Adrenal gland (tissue), 5 donors: Measurements from ENCODE around the gene IQCE.
A peak's percentile ranks its signal among the peaks of the same experiment; 100 is the strongest.

Experiments used
- POLR2A ChIP-seq, 2 donors: fragments of 450-650 bp; IDR thresholded peaks; one replicate each; pipeline ENCODE4 v1.6.1; 2017; ENCODE audit warnings: antibody characterized with exemption in 2 of 2, mild to moderate bottlenecking in 2 of 2, moderate library complexity in 1 of 2
- TF ChIP-seq, protein P1 (sequence below), 6 experiments: fragments of 450-650 bp in 4 of 6; fragments of 200-600 bp in 2 of 6; sonication (generic) in 1 of 6; IDR thresholded peaks; 1 replicate in 5 of 6; 2 replicates in 1 of 6; pipeline versions ENCODE4 v1.5.1 to v1.8.0; 2016 to 2021; ENCODE audit warnings: antibody characterized with exemption in 6 of 6, mild to moderate bottlenecking in 2 of 6, moderate library complexity in 1 of 6
- donor health status: DM: no; HTN: no; CAD: no.

DNA sequence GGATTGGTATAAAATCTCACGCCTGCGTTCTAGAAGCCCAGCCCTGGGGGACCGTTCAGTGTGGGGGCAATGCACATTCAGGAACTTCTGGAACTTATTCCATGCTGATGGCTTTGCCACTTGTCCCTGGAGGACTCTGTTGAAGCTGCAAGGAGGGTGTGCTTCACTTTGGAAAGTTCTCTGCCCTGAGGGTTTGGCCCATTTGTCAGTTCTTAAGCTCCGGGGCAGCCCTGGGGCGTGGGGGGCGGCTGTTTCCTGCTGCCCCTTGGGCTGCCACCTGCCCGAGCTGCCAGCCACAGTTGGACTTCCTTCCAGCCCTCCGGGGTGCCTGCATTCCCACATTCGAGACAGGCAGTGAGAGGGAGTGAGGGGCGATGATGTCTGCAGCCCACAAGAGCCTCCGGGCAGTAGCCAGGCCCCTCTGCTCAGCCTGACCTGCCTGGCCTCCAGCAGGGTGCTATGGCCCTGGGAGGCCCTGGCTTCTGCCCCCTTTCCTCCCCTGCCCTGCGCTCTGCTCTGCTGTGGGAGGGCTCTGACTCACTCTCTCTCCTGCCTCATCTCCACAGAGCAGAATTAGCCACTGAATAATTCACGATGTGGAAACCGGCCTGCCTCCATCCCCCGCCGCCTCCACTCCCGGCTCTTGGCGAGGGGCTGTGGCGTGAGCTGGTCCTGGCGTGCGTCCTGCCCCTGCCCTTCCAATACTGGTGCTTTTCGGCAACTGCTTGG is 74.9 kb downstream of the IQCE start:
- TF ChIP-seq, protein P1, sequence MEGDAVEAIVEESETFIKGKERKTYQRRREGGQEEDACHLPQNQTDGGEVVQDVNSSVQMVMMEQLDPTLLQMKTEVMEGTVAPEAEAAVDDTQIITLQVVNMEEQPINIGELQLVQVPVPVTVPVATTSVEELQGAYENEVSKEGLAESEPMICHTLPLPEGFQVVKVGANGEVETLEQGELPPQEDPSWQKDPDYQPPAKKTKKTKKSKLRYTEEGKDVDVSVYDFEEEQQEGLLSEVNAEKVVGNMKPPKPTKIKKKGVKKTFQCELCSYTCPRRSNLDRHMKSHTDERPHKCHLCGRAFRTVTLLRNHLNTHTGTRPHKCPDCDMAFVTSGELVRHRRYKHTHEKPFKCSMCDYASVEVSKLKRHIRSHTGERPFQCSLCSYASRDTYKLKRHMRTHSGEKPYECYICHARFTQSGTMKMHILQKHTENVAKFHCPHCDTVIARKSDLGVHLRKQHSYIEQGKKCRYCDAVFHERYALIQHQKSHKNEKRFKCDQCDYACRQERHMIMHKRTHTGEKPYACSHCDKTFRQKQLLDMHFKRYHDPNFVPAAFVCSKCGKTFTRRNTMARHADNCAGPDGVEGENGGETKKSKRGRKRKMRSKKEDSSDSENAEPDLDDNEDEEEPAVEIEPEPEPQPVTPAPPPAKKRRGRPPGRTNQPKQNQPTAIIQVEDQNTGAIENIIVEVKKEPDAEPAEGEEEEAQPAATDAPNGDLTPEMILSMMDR (IDR thresholded peaks at IDR 0.05) = no peak
- peak; percentile 75 to 97 for TF ChIP-seq POLR2A (IDR thresholded peaks at IDR 0.05)
